ENCODE measurements around the gene FNDC5.

The FNDC5 gene

GRCh38 chr1:32888677-32889420, 18.1 kb upstream of the FNDC5 start:
- DNase-seq (ENCODE audit: low read depth, low spot score) = no peak
- TF ChIP-seq CTCF (IDR thresholded peaks at IDR 0.05; ENCODE audit: low read depth, low read length) = no peak
- no peak overlapping the region for H3K4me3 ChIP-seq (ENCODE audit: low read depth, low read length)
- in situ Hi-C loops (cut with HindIII; ENCODE audit: low sequenced_read_pairs) = no loop called here

- in situ Hi-C loops (cut with HindIII; ENCODE audit: low sequenced_read_pairs) = no loop called here
- no peak for DNase-seq (ENCODE audit: low read depth, low spot score)
- H3K4me3 ChIP-seq (ENCODE audit: low read depth, low read length) = no peak overlapping the region
- no peak for TF ChIP-seq CTCF (IDR thresholded peaks at IDR 0.05; ENCODE audit: low read depth, low read length)
Measured at GRCh38 chr1:32888134-32888533, 17.4 kb upstream of the FNDC5 start.

- in situ Hi-C loops (cut with HindIII; ENCODE audit: low sequenced_read_pairs) = no loop called here
- no peak overlapping the region for H3K4me3 ChIP-seq (ENCODE audit: low read depth, low read length)
- no peak for DNase-seq (ENCODE audit: low read depth, low spot score)
- TF ChIP-seq CTCF (IDR thresholded peaks at IDR 0.05; ENCODE audit: low read depth, low read length) = no peak
Measured at GRCh38 chr1:32887623-32888022, 16.9 kb upstream of the FNDC5 start.

- DNase-seq (ENCODE audit: low read depth, low spot score) = no peak
- in situ Hi-C loops (cut with HindIII; ENCODE audit: low sequenced_read_pairs) = no loop called here
- H3K4me3 ChIP-seq (ENCODE audit: low read depth, low read length) = no peak overlapping the region
- no peak for TF ChIP-seq CTCF (IDR thresholded peaks at IDR 0.05; ENCODE audit: low read depth, low read length)
Measured at GRCh38 chr1:32886828-32887414, 16.2 kb upstream of the FNDC5 start.

- TF ChIP-seq CTCF (IDR thresholded peaks at IDR 0.05; ENCODE audit: low read depth, low read length) = peak; percentile 76
- DNase-seq (ENCODE audit: low read depth, low spot score) = peak; percentile 44
- H3K4me3 ChIP-seq (ENCODE audit: low read depth, low read length) = no peak within 1 kb of the TSS
- in situ Hi-C loops (cut with HindIII; ENCODE audit: low sequenced_read_pairs) = no loop called here
Measured at GRCh38 chr1:32886004-32886827, 15.5 kb upstream of the FNDC5 start, which contains the start of gene HPCA. HPCA (plus strand) TSS chr1:32886491; CDS start chr1:32888899, 2,408 bp downstream.

GRCh38 chr1:32885676-32886003, 14.9 kb upstream of the FNDC5 start:
- in situ Hi-C loops (cut with HindIII; ENCODE audit: low sequenced_read_pairs) = no loop called here
- no peak for DNase-seq (ENCODE audit: low read depth, low spot score)
- TF ChIP-seq CTCF (IDR thresholded peaks at IDR 0.05; ENCODE audit: low read depth, low read length) = no peak
- H3K4me3 ChIP-seq (ENCODE audit: low read depth, low read length) = no peak overlapping the region
